Subcutaneous adipose tissue (tissue), 4 donors: ENCODE data around the gene C20orf204. TPM values are rescaled to one million over a fixed set of nuclear protein-coding genes. Genes with fewer than 3 reads are reported as not detected.

ENCODE experiments used
- CTCF ChIP-seq: fragments of 450-650 bp; IDR thresholded peaks from one replicate; pipeline ENCODE4 v1.5.1; 2016; ENCODE audit warnings: low read depth, mild to moderate bottlenecking, control low read depth, antibody characterized with exemption, moderate library complexity
- total RNA-seq, 4 donors: library from RNA; depleted of rRNA; stranded (reverse); fragments of >200 nt; gene quantifications; one replicate each; pipeline ENCODE4 v1.1.0, GENCODE V29; 2016

Gene C20orf204
- total RNA-seq, 4 donors from 2014 or later, result 0.17 to 4.0 (median 1.1) TPM

GRCh38 chr20:64051561-64052325 lies 15.8 kb downstream of the C20orf204 start:
- TF ChIP-seq CTCF, result no peak

GRCh38 chr20:64052326-64052722 lies 16.3 kb downstream of the C20orf204 start:
- TF ChIP-seq CTCF, result no peak

- TF ChIP-seq CTCF, result no peak
Measured at GRCh38 chr20:64052987-64053840, 17.2 kb downstream of the C20orf204 start.

- no peak for TF ChIP-seq CTCF
Measured at GRCh38 chr20:64053841-64054661, 18.1 kb downstream of the C20orf204 start.

- no peak for TF ChIP-seq CTCF
Measured at GRCh38 chr20:64055396-64055892, 19.5 kb downstream of the C20orf204 start.

GRCh38 chr20:64055893-64056638 lies 20.1 kb downstream of the C20orf204 start:
- no peak for TF ChIP-seq CTCF
